ENCODE results near the gene OPCML.

DNA sequence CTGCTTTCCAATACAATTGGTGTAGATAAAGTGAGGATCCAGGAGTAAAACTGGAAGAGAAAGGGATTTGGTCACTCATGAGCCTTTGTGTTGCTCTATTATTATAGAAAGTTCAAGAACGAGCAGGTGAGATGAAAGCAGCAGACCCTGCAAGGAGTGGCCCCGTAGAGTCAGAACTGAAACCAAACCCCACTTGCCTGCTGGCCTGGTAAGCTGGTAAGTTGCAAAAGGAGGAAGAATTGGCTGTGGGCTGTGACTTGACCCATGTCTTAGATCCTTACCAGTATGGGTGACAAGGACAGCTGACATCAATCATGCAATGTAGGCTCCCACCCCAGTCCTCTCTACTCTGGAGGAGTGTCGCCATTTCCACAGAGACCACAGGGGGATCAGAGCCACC, 201.3 kb downstream of the OPCML start:
- TF ChIP-seq CTCF (conservative IDR thresholded peaks at IDR 0.05; ENCODE audit: low read length): no peak
- TF ChIP-seq EZH2phosphoT487 (IDR thresholded peaks at IDR 0.05; ENCODE audit: borderline replicate concordance): no peak
